ENCODE measurements around the gene OR3A3. TPM values are rescaled to one million over a fixed set of nuclear protein-coding genes. Genes with fewer than 3 reads are reported as not detected.

Gene OR3A3
- total RNA-seq, 1 experiment from 2014 or later: not detected

DNA sequence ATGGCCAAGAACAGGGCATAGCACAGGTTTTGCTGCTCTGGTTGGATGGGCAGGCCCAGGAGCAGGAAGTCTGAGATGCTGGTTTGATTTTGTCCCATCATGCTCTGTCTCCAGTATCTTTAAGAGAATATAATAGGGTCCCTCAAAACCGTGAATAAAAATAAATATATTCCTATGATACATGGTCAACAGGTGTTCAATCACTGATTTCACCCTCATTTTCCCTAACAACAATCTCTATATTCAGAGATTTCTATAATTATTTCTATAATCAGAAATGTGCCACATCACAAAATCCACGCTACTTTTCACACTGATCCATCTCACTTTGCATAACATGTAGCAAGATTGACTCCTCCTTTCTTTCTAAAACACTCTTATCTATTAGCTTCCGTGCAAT, 22.6 kb downstream of the OR3A3 start, which contains the start of gene OR1E2:
OR1E2 (minus strand) TSS at position 101 of the 400 bp plus-strand sequence; CDS start at position 101, 0 bp downstream.
- H2AK5ac ChIP-seq (ENCODE audit: insufficient read length, low read length): no peak within 1 kb of the TSS
- TF ChIP-seq, protein P1, sequence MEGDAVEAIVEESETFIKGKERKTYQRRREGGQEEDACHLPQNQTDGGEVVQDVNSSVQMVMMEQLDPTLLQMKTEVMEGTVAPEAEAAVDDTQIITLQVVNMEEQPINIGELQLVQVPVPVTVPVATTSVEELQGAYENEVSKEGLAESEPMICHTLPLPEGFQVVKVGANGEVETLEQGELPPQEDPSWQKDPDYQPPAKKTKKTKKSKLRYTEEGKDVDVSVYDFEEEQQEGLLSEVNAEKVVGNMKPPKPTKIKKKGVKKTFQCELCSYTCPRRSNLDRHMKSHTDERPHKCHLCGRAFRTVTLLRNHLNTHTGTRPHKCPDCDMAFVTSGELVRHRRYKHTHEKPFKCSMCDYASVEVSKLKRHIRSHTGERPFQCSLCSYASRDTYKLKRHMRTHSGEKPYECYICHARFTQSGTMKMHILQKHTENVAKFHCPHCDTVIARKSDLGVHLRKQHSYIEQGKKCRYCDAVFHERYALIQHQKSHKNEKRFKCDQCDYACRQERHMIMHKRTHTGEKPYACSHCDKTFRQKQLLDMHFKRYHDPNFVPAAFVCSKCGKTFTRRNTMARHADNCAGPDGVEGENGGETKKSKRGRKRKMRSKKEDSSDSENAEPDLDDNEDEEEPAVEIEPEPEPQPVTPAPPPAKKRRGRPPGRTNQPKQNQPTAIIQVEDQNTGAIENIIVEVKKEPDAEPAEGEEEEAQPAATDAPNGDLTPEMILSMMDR (conservative IDR thresholded peaks at IDR 0.05): no peak
- no CpG with 5 or more reads among the region's 3 CpGs for WGBS (ENCODE audit: extremely low coverage, insufficient read length, low lambda C conversion rate)
- H3K9ac ChIP-seq (ENCODE audit: extremely low read depth, insufficient read length, low read length): no peak within 1 kb of the TSS
- Mint-ChIP-seq H3K4me1 (peaks cover 0 to 5% of the 10 kb centered on the region in 2 experiments; a peak in 1 of 4 replicates), H3K27me3 (ENCODE audit: low read depth) (peaks cover 2% of the 10 kb centered on the region), H3K27ac (no peak within 1 kb of the TSS), H3K36me3 (ENCODE audit: insufficient read depth in 1 of 3, low read depth in 3 of 3) (peaks cover 0 to 3% (median 0%) of the 10 kb centered on the region in 3 experiments; a peak in 2 of 7 replicates), H3K4me3 (no peak within 1 kb of the TSS), H3K9me3 (peaks cover 19 to 60% of the 10 kb centered on the region in 2 experiments)
- H3K27me3 ChIP-seq (ENCODE audit: insufficient read depth, low read length): no peaks in the 10 kb centered on the region
- H3K9me3 ChIP-seq (ENCODE audit: control insufficient read depth, low read depth, low read length): no peaks in the 10 kb centered on the region
- no peaks in the 10 kb centered on the region for H3K79me2 ChIP-seq (ENCODE audit: insufficient read depth, low read length)
- H4K91ac ChIP-seq (ENCODE audit: insufficient read length, low read depth, low read length): no peak within 1 kb of the TSS
- no peak for DNase-seq
- no peak within 1 kb of the TSS for H4K8ac ChIP-seq (replicated peaks; ENCODE audit: insufficient read length, low read depth, low read length)
- H3K4me1 ChIP-seq (ENCODE audit: insufficient read depth, low read length): no peaks in the 10 kb centered on the region
- no peaks in the 10 kb centered on the region for H3K23me2 ChIP-seq (ENCODE audit: insufficient read length, low read depth, low read length, poor library complexity, severe bottlenecking)
- H2BK5ac ChIP-seq (ENCODE audit: insufficient read length, low read length): no peak within 1 kb of the TSS
- H2AFZ ChIP-seq (ENCODE audit: low read length): no peak within 1 kb of the TSS
- H3K27ac ChIP-seq (ENCODE audit: insufficient read length, low read depth, low read length): no peak within 1 kb of the TSS
- H3K14ac ChIP-seq (ENCODE audit: insufficient read depth, low read length): no peak within 1 kb of the TSS
- H3K23ac ChIP-seq (ENCODE audit: insufficient read length, low read depth, low read length): no peak within 1 kb of the TSS
- no peak within 1 kb of the TSS for H3K56ac ChIP-seq (ENCODE audit: insufficient read length, low read depth, low read length)
- no peak within 1 kb of the TSS for H3K4ac ChIP-seq (ENCODE audit: low read depth, low read length)
- no peak within 1 kb of the TSS for H3K4me2 ChIP-seq (ENCODE audit: insufficient read depth, insufficient read length, low read length)
- no peak within 1 kb of the TSS for H3T11ph ChIP-seq (ENCODE audit: low read length)
- H2BK15ac ChIP-seq (ENCODE audit: low read depth, low read length): no peak within 1 kb of the TSS
- no peak within 1 kb of the TSS for H2BK120ac ChIP-seq (ENCODE audit: low read depth, low read length, poor library complexity, severe bottlenecking)
- H3K79me1 ChIP-seq (ENCODE audit: insufficient read depth, low read depth, low read length, poor library complexity, severe bottlenecking): no peaks in the 10 kb centered on the region
- no peak within 1 kb of the TSS for H2BK20ac ChIP-seq (ENCODE audit: low read depth, low read length, poor library complexity, severe bottlenecking)
- no peak within 1 kb of the TSS for H3K18ac ChIP-seq (ENCODE audit: insufficient read length, low read depth, low read length)
- no peak within 1 kb of the TSS for H2BK12ac ChIP-seq (ENCODE audit: insufficient read length, low read depth, low read length)
- H4K20me1 ChIP-seq (ENCODE audit: control insufficient read depth, insufficient read depth, insufficient read length): no peaks in the 10 kb centered on the region
- no peak within 1 kb of the TSS for H4K5ac ChIP-seq (ENCODE audit: insufficient read length, low read depth, low read length)
